H1 (cell line): ENCODE results near the gene TCERG1L. TPM values are rescaled to one million over a fixed set of nuclear protein-coding genes. Genes with fewer than 3 reads are reported as not detected.

Source experiments
- GTF2F1 ChIP-seq: IDR thresholded peaks from 2 replicates; pipeline ENCODE4 v1.6.1; 2012; ENCODE audit warnings: low read depth, low read length, improper control_type of control experiment, borderline replicate concordance
- MAFK ChIP-seq: IDR thresholded peaks from 2 replicates; pipeline ENCODE4 v1.6.1; 2012; ENCODE audit warnings: low read depth, mild to moderate bottlenecking, improper control_type of control experiment, low read length
- PHF8 ChIP-seq: fragments of 200-600 bp; sonication (generic); conservative IDR thresholded peaks from 2 replicates; pipeline ENCODE4 v1.7.1; 2012; ENCODE audit warnings: low read depth, mild to moderate bottlenecking, inconsistent platforms, low read length, moderate library complexity
- SP2 ChIP-seq: IDR thresholded peaks from 2 replicates; pipeline ENCODE4 v1.6.1; 2012; ENCODE audit warnings: mild to moderate bottlenecking, low read length, inconsistent platforms
- polyA plus RNA-seq, 7 experiments: library from polyadenylated mRNA; depleted of rRNA in 3 of 7; stranded (reverse) in 5 of 7; unstranded in 2 of 7; fragments of >200 nt in 5 of 7; fragments of 200-250 nt in 2 of 7; gene quantifications; 1 replicate in 5 of 7; 2 replicates in 1 of 7; 4 replicates in 1 of 7; pipeline versions ENCODE4 v1.2.1 to v1.2.3, GENCODE V29; 2011 to 2013; ENCODE audit warnings: missing spikeins in 2 of 7, mixed read lengths in 2 of 7
- total RNA-seq: library from RNA; stranded (reverse); fragmentation: NEBNext Ultra II Directional; extraction: Animal tissue kit (Norgen Biotek cat#: 25700); gene quantifications from 2 replicates; pipeline ENCODE4 v1.2.1, GENCODE V29; 2021
- TF ChIP-seq, protein P1 (sequence below), 3 experiments: IDR thresholded peaks; 1 replicate in 2 of 3; 2 replicates in 1 of 3; pipeline versions ENCODE4 v1.5.1 to v1.6.1; 2011; ENCODE audit warnings: low read length in 3 of 3, mild to moderate bottlenecking in 3 of 3, inconsistent platforms in 2 of 3, low read depth in 1 of 3, moderate library complexity in 1 of 3; ENCODE audit not compliant: insufficient read depth in 1 of 3; ENCODE audit errors: control extremely low read depth in 1 of 3

TCERG1L gene
- total and polyA plus RNA-seq, 2 of the 8 experiments (the other 6 are each of a cell fraction or from before 2014, with no cell fraction given), result 3.9 to 6.9 TPM

DNA sequence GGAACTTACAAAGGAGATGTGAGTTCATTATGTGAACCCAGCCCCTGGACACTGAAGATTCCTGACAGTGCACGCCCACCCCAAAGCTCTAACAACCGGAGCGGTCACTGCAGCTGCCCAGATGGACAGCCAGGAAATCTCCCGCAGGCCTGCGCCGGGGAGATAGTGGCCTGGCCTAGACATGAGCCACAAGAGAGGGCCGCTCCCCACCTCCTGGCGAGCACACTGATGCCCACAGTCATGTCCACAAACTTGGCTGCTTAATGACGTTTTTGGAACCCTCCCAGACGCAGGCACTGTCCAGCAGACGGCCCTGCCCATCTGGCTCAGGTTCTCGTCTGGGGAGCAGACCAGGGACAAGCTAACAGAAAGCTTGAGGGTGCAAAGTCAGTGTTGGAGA, 34.2 kb downstream of the TCERG1L start (continued):
- TF ChIP-seq, protein P1, sequence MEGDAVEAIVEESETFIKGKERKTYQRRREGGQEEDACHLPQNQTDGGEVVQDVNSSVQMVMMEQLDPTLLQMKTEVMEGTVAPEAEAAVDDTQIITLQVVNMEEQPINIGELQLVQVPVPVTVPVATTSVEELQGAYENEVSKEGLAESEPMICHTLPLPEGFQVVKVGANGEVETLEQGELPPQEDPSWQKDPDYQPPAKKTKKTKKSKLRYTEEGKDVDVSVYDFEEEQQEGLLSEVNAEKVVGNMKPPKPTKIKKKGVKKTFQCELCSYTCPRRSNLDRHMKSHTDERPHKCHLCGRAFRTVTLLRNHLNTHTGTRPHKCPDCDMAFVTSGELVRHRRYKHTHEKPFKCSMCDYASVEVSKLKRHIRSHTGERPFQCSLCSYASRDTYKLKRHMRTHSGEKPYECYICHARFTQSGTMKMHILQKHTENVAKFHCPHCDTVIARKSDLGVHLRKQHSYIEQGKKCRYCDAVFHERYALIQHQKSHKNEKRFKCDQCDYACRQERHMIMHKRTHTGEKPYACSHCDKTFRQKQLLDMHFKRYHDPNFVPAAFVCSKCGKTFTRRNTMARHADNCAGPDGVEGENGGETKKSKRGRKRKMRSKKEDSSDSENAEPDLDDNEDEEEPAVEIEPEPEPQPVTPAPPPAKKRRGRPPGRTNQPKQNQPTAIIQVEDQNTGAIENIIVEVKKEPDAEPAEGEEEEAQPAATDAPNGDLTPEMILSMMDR (IDR thresholded peaks at IDR 0.05; ENCODE audit: control extremely low read depth in 1 of 3, insufficient read depth in 1 of 3, low read depth in 1 of 3, low read length in 3 of 3), result no peak
- TF ChIP-seq SP2 (no peak), MAFK (no peak), GTF2F1 (no peak), PHF8 (no peak)
